Dedifferentiated amniotic fluid mesenchymal stem cell (primary cell): ENCODE results near the gene GSTK1.

Source experiments
- DNase-seq: peaks from one replicate; pipeline ENCODE4 v3.0.0-alpha.2; 2016; ENCODE audit errors: extremely low spot score

The GSTK1 gene

GRCh38 chr7:143296686-143297085 is 33.4 kb downstream of the GSTK1 start:
- no peak for DNase-seq

DNA sequence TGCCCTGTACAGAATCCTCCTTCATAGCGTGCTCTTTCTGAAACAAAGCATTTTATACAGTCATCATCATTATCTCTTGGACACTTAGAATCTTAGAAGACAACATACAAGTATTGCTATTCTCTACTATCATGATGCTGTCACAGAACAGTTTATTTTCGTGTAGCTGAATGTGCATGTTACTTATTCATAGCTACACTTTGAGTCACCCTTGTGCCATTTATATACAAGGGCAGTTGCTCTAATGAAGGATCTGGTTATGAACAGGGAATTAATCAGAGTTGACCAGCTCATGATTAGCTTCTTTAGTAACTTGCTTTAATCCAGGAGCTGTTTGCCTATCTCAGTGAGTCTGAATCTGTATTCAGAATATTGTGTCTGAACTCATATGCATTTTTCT is 36.1 kb downstream of the GSTK1 start:
- no peak for DNase-seq

DNA sequence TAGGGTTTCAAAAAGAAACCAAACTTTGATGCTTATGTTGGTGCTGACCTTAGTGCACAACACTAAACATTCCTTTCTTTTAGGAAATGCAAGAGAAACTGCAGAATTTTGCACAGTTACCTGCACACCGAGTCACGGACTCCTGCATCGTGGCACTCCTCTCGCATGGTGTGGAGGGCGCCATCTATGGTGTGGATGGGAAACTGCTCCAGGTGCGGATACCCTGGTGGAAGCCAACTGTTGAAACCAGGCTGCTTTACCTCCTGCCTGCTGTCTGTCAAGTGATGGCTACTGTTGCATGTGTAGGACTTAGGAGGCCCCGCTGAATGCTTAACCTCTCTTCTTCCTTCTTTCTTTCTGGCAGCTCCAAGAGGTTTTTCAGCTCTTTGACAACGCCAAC is 36.6 kb downstream of the GSTK1 start:
- no peak for DNase-seq

GRCh38 chr7:143300959-143301935 is 38.0 kb downstream of the GSTK1 start:
- no peak for DNase-seq

GRCh38 chr7:143303733-143304132 is 40.5 kb downstream of the GSTK1 start:
- no peak for DNase-seq

GRCh38 chr7:143304938-143305337 is 41.7 kb downstream of the GSTK1 start:
- no peak for DNase-seq

DNA sequence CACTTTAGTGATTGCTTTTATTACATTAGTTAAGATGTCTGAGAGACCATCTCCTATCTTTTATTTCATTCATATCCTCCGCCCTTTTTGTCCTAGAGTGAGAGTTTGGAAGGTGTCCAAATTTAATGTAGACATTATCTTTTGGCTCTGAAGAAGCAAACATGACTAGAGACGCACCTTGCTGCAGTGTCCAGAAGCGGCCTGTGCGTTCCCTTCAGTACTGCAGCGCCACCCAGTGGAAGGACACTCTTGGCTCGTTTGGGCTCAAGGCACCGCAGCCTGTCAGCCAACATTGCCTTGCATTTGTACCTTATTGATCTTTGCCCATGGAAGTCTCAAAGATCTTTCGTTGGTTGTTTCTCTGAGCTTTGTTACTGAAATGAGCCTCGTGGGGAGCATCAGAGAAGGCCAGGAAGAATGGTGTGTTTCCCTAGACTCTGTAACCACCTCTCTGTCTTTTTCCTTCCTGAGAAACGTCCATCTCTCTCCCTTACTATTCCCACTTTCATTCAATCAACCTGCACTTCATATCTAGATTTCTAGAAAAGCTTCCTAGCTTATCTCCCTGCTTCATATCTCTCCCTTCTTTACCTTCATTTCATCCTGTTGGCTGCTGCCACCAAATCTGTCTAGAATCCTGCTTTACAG is 42.3 kb downstream of the GSTK1 start:
- no peak for DNase-seq

DNA sequence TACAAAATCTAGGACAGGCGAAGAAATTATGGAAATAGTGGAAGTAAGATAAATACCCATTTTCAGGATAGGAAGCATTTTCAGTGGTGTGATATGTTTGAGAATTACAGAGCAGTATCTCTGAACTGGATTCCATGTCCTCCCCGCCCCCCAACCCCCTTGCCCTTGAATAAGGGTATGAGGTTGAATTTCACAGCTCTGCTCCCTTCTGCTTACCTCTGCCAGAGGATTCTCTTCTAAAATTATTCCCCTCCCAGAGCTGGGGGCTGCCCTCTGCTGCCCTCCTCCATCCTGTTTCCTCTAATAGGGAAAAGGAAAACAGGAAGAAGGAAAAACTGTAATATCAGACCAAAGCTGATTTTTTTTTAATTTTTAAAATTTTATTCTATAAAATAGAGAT is 45.4 kb downstream of the GSTK1 start:
- no peak for DNase-seq

DNA sequence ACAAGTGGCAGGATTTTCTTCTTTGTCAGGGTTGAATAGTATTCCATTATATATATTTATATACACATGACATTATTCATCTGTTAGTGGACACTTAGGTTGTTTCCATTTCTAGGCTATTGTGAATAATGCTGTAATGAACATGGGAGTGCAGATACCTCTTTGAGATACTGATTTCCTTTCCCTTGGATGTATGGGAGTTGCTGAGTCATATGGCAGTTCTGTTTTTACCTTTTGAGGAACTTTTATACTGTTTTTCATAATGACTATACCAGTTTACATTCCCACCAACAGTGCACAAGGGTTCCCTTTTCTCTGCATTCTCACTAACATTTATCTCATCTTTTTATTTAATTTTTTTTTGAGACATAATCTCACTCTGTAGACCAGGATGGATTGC is 50.9 kb downstream of the GSTK1 start:
- no peak for DNase-seq

- DNase-seq: no peak
Observed at GRCh38 chr7:143315776-143316175, 52.5 kb downstream of the GSTK1 start, which contains the start of gene CLCN1. Gene CLCN1, plus strand, starts transcription at chr7:143316111. Its CDS starts 102 bp downstream, at chr7:143316213.

GRCh38 chr7:143316492-143316891 is 53.3 kb downstream of the GSTK1 start:
- DNase-seq: no peak

- peak; percentile 21 for DNase-seq
Observed at GRCh38 chr7:143318661-143319060, 55.4 kb downstream of the GSTK1 start.
